ENCODE measurements around the gene KRTAP5-8. TPM values are rescaled to one million over a fixed set of nuclear protein-coding genes. Genes with fewer than 3 reads are reported as not detected.
"Not testable (repeated sequence)": the region's sequence is repeated elsewhere in the genome, so short reads cannot be mapped to it uniquely, and the experiment has no call there.

The KRTAP5-8 gene
- total RNA-seq, 1 experiment from 2014 or later: not detected

DNA sequence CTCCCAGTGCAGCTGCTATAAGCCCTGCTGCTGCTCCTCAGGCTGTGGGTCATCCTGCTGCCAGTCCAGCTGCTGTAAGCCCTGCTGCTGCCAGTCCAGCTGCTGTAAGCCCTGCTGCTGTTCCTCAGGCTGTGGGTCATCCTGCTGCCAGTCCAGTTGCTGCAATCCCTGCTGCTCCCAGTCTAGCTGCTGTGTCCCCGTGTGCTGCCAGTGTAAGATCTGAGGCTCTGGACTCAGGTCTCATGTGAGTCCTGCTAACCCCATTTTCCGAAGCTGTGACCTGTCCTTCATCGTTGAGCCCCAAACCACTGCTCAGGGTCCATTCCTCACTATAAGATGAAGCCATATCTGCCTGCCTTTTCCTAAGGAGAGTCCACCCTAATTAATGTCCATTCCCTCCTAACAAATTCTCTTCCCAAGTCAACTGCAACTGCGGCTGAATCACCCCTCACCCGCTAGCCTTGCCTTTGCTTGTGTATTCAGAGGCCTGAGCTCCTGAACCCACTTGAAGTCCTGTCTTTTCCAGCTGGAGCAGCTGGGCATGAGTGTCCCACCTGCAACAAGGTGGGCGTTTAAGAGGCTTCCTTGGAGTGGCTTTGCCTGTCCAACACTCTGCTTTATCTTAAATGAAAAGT, 10.1 kb upstream of the KRTAP5-8 start:
- no peaks in the 10 kb centered on the region for H3K36me3 ChIP-seq (ENCODE audit: low read depth)
- H3K27me3 ChIP-seq (ENCODE audit: insufficient read depth, low read depth): no peaks in the 10 kb centered on the region
- H3K4me1 ChIP-seq (replicated peaks; ENCODE audit: insufficient read depth): peaks cover 13% of the 10 kb centered on the region; the same call in 1 of the 2 replicates
- ChIA-PET CTCF (no interaction called here), POLR2A (ENCODE audit: unreplicated experiment) (interaction anchor here (0.6 kb wide), 1 partner anchor 1346 kb away, joined by 4 read pairs; no protein-coding TSS in a partner anchor)
- no peaks in the 10 kb centered on the region for H4K20me1 ChIP-seq (ENCODE audit: insufficient read depth)
- no peak for TF ChIP-seq EZH2 (IDR thresholded peaks at IDR 0.05; ENCODE audit: low read depth)
- no TSS peak for BruUV-seq (replicated peaks)
- no peak overlapping the region for H3K4me3 ChIP-seq
- H3K9me2 ChIP-seq (ENCODE audit: insufficient read depth): no peaks in the 10 kb centered on the region
- no peak overlapping the region for H3K27ac ChIP-seq
- no peaks in the 10 kb centered on the region for H3K79me2 ChIP-seq (ENCODE audit: low read depth)
- peaks cover 10% of the 10 kb centered on the region for H3F3A ChIP-seq (ENCODE audit: insufficient read depth, low read depth)
- H2AFZ ChIP-seq: no peak overlapping the region
- no peak for DNase-seq
- no peaks in the 10 kb centered on the region for H3K9me3 ChIP-seq (ENCODE audit: insufficient read depth, low read depth)
- no peak overlapping the region for H3K4me2 ChIP-seq
- intact Hi-C loops (cut with micrococcal nuclease; ENCODE audit: unreplicated experiment): no loop called here

DNA sequence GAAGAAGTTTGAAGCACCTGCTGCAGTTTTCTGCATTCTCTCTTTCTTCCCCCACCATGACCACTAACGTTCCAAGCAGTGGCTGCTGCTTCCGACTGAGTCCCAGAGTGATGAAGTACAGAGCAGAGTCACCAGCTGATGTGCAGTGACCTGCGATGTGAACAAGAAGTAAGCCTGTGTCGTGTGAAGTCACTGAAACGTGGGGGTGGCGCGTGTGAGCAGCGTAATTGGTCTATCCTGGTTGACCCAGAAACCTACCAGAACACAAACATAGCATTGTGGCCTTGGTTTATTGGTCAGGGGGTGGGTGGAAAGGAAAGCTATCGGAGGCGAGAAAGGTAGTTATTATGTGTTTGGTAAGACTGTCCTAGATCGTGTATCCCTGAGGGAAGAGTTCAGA, 7.2 kb upstream of the KRTAP5-8 start:
- CTCF ChIA-PET: interaction anchor here (0.6 kb wide), 1 partner anchor 526 kb away, joined by 5 read pairs; no protein-coding TSS in a partner anchor
- H3K79me2 ChIP-seq (ENCODE audit: low read depth): no peaks in the 10 kb centered on the region
- POLR2A ChIA-PET (ENCODE audit: unreplicated experiment): no interaction called here
- DNase-seq: no peak
- H3K9me2 ChIP-seq (ENCODE audit: insufficient read depth): no peaks in the 10 kb centered on the region
- H3K4me3 ChIP-seq: no peak overlapping the region
- 0 out of 2 replicates have a peak, but pooled peaks cover under 1% of the 10 kb centered on the region for H3K4me1 ChIP-seq (replicated peaks; ENCODE audit: insufficient read depth)
- H3F3A ChIP-seq (ENCODE audit: insufficient read depth, low read depth): no peaks in the 10 kb centered on the region
- BruUV-seq (replicated peaks): no TSS peak
- no peaks in the 10 kb centered on the region for H3K36me3 ChIP-seq (ENCODE audit: low read depth)
- H3K27ac ChIP-seq: no peak overlapping the region
- H3K27me3 ChIP-seq (ENCODE audit: insufficient read depth, low read depth): no peaks in the 10 kb centered on the region
- H4K20me1 ChIP-seq (ENCODE audit: insufficient read depth): no peaks in the 10 kb centered on the region
- no peak for TF ChIP-seq CTCF (conservative IDR thresholded peaks at IDR 0.05)
- TF ChIP-seq EZH2 (IDR thresholded peaks at IDR 0.05; ENCODE audit: low read depth): no peak
- intact Hi-C loops (cut with micrococcal nuclease; ENCODE audit: unreplicated experiment): no loop called here
- no peak overlapping the region for H3K4me2 ChIP-seq
- H3K9me3 ChIP-seq (ENCODE audit: insufficient read depth, low read depth): no peaks in the 10 kb centered on the region
- no peak overlapping the region for H2AFZ ChIP-seq

GRCh38 chr11:71532036-71532610, 5.7 kb upstream of the KRTAP5-8 start:
- Histone ChIP-seq H3K9me3 (ENCODE audit: insufficient read depth, low read depth) (no peaks in the 10 kb centered on the region), H3K36me3 (ENCODE audit: low read depth) (no peaks in the 10 kb centered on the region), H3K4me1 (replicated peaks; ENCODE audit: insufficient read depth) (no peaks in the 10 kb centered on the region), H3K9me2 (ENCODE audit: insufficient read depth) (no peaks in the 10 kb centered on the region), H2AFZ (no peak overlapping the region), H3F3A (ENCODE audit: insufficient read depth, low read depth) (no peaks in the 10 kb centered on the region), H3K27me3 (ENCODE audit: insufficient read depth, low read depth) (no peaks in the 10 kb centered on the region), H3K79me2 (ENCODE audit: low read depth) (no peaks in the 10 kb centered on the region), H3K4me2 (no peak overlapping the region), H3K27ac (no peak overlapping the region), H3K4me3 (no peak overlapping the region), H4K20me1 (ENCODE audit: insufficient read depth) (no peaks in the 10 kb centered on the region)
- POLR2A ChIA-PET (ENCODE audit: unreplicated experiment): no interaction called here
- no peak for TF ChIP-seq CTCF (conservative IDR thresholded peaks at IDR 0.05)
- no peak for TF ChIP-seq EZH2 (IDR thresholded peaks at IDR 0.05; ENCODE audit: low read depth)
- no peak for DNase-seq
- intact Hi-C loops (cut with micrococcal nuclease; ENCODE audit: unreplicated experiment): no loop called here
- CTCF ChIA-PET: no interaction called here
- no TSS peak for BruUV-seq (replicated peaks)

DNA sequence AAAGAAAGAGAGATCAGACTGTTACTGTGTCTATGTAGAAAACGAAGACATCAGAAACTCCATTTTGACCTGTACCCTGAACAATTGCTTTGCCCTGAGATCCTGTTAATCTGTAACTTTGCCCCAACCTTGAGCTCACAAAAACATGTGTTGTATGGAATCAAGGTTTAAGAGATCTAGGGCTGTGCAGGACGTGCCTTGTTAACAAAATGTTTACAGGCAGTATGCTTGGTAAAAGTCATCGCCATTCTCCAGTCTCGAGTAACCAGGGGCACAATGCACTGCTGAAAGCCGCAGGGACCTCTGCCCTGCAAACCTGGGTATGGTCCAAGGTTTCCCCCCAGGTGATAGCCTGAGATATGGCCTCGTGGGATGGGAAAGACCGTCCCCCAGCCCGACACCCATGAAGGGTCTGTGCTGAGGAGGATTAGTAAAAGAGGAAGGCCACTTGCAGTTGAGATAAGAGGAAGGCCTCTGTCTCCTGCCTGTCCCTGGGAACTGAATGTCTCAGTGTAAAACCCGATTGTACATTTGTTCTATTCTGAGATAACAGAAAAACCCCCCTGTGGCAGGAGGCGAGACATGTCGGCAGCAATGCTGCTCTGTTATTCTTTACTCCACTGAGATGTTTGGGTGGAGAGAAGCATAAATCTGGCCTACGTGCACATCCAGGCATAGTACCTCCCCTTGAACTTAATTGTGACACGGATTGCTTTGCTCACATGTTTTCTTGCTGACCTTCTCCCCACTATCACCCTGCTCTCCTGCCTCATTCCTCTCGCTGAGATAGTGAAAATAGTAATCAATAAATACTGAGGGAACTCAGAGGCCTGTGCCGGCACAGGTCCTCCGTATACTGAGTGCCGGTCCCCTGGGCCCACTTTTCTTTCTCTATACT, 2.9 kb upstream of the KRTAP5-8 start:
- H3K4me3 ChIP-seq; H3F3A ChIP-seq (ENCODE audit: insufficient read depth, low read depth); H3K4me2 ChIP-seq; H3K27ac ChIP-seq; H3K79me2 ChIP-seq (ENCODE audit: low read depth); H3K4me1 ChIP-seq (replicated peaks; ENCODE audit: insufficient read depth); DNase-seq; H3K27me3 ChIP-seq (ENCODE audit: insufficient read depth, low read depth); H3K9me2 ChIP-seq (ENCODE audit: insufficient read depth); intact Hi-C loops (cut with micrococcal nuclease; ENCODE audit: unreplicated experiment); CTCF ChIA-PET; H3K9me3 ChIP-seq (ENCODE audit: insufficient read depth, low read depth); H2AFZ ChIP-seq; H4K20me1 ChIP-seq (ENCODE audit: insufficient read depth); H3K36me3 ChIP-seq (ENCODE audit: low read depth); BruUV-seq (replicated peaks); POLR2A ChIA-PET (ENCODE audit: unreplicated experiment): not testable (repeated sequence)

All from PC-9 (cell line).